ENCODE measurements around the gene PPID.
"Not testable (repeated sequence)": the region's sequence is repeated elsewhere in the genome, so short reads cannot be mapped to it uniquely, and the experiment has no call there.

- not testable (repeated sequence) for TF ChIP-seq CTCF, POLR2AphosphoS5, POLR2A, EP300 (IDR thresholded peaks at IDR 0.05)
Measured at GRCh38 chr4:158663707-158664625, 59.2 kb downstream of the PPID start.

All from gastroesophageal sphincter (tissue), 3 donors.